RWPE2 (cell line): ENCODE data around the gene HMGN3.

ENCODE experiments used
- ATAC-seq: fragments of 200-7000 bp; cut with Tn5 transposase; 3 replicates; pipeline ENCODE4 v1.9.1; 2021; ENCODE audit warnings: low read depth
- DNase-seq: peaks from one replicate; pipeline ENCODE4 v3.0.0-alpha.2; 2020; ENCODE audit warnings: low spot score
- H3K27ac ChIP-seq: fragments of 450-650 bp; 2 replicates; pipeline ENCODE4 v1.5.1; 2017; ENCODE audit warnings: mild to moderate bottlenecking; ENCODE audit not compliant: poor library complexity, severe bottlenecking
- H3K27me3 ChIP-seq: fragments of 250-450 bp; sonication (Bioruptor Pico); 2 replicates; pipeline ENCODE4 v1.5.1; 2021; ENCODE audit warnings: mild to moderate bottlenecking, moderate library complexity; ENCODE audit not compliant: insufficient read depth, poor library complexity, severe bottlenecking
- H3K36me3 ChIP-seq: fragments of 250-450 bp; sonication (Bioruptor Pico); 2 replicates; pipeline ENCODE4 v1.5.1; 2020; ENCODE audit warnings: low read depth, mild to moderate bottlenecking, moderate library complexity
- H3K4me1 ChIP-seq: fragments of 250-450 bp; sonication (Bioruptor Pico); 2 replicates; pipeline ENCODE4 v1.5.1; 2021; ENCODE audit warnings: mild to moderate bottlenecking, moderate library complexity; ENCODE audit not compliant: insufficient read depth, poor library complexity, severe bottlenecking
- H3K4me3 ChIP-seq: fragments of 250-450 bp; sonication (Bioruptor Pico); 2 replicates; pipeline ENCODE4 v1.5.1; 2021; ENCODE audit warnings: mild to moderate bottlenecking, moderate library complexity; ENCODE audit not compliant: severe bottlenecking
- H3K9me3 ChIP-seq: fragments of 250-450 bp; sonication (Bioruptor Pico); 2 replicates; pipeline ENCODE4 v1.5.1; 2021; ENCODE audit warnings: mild to moderate bottlenecking, moderate library complexity; ENCODE audit not compliant: severe bottlenecking
- CTCF ChIP-seq: fragments of 450-650 bp; IDR thresholded peaks from one replicate; pipeline ENCODE4 v1.5.1; 2017; ENCODE audit warnings: mild to moderate bottlenecking, moderate library complexity; ENCODE audit not compliant: poor library complexity, severe bottlenecking

HMGN3 gene

GRCh38 chr6:79250559-79250958 is 16.1 kb upstream of the HMGN3 start:
- ATAC-seq, result no peak
- no peak for TF ChIP-seq CTCF
- Histone ChIP-seq H3K36me3 (no peaks in the 10 kb centered on the region), H3K27me3 (no peaks in the 10 kb centered on the region), H3K9me3 (no peaks in the 10 kb centered on the region), H3K27ac (no peak overlapping the region), H3K4me1 (no peaks in the 10 kb centered on the region), H3K4me3 (no peak overlapping the region)
- no peak for DNase-seq

GRCh38 chr6:79250107-79250514 is 15.6 kb upstream of the HMGN3 start:
- H3K27ac ChIP-seq, result no peak overlapping the region
- H3K4me3 ChIP-seq, result no peak overlapping the region
- TF ChIP-seq CTCF, result no peak
- no peak for DNase-seq
- no peaks in the 10 kb centered on the region for H3K9me3 ChIP-seq
- ATAC-seq, result no peak
- no peaks in the 10 kb centered on the region for H3K27me3 ChIP-seq
- no peaks in the 10 kb centered on the region for H3K4me1 ChIP-seq
- H3K36me3 ChIP-seq, result no peaks in the 10 kb centered on the region

- TF ChIP-seq CTCF, result no peak
- DNase-seq (no peak), ATAC-seq (no peak)
- Histone ChIP-seq H3K9me3 (no peaks in the 10 kb centered on the region), H3K27ac (no peak overlapping the region), H3K36me3 (no peaks in the 10 kb centered on the region), H3K4me3 (no peak overlapping the region), H3K27me3 (no peaks in the 10 kb centered on the region), H3K4me1 (no peaks in the 10 kb centered on the region)
Observed at GRCh38 chr6:79249136-79249535, 14.7 kb upstream of the HMGN3 start.

- H3K9me3 ChIP-seq, result no peaks in the 10 kb centered on the region
- H3K4me1 ChIP-seq, result no peaks in the 10 kb centered on the region
- H3K27me3 ChIP-seq, result no peaks in the 10 kb centered on the region
- no peaks in the 10 kb centered on the region for H3K36me3 ChIP-seq
- H3K4me3 ChIP-seq, result no peak overlapping the region
- DNase-seq (no peak), ATAC-seq (no peak)
- no peak for TF ChIP-seq CTCF
- H3K27ac ChIP-seq, result no peak overlapping the region
Observed at GRCh38 chr6:79246891-79247290, 12.4 kb upstream of the HMGN3 start.

GRCh38 chr6:79241228-79241627 is 6.7 kb upstream of the HMGN3 start:
- H3K36me3 ChIP-seq, result no peaks in the 10 kb centered on the region
- H3K27ac ChIP-seq, result no peak overlapping the region
- TF ChIP-seq CTCF, result no peak
- DNase-seq (no peak), ATAC-seq (no peak)
- H3K4me1 ChIP-seq, result no peaks in the 10 kb centered on the region
- H3K27me3 ChIP-seq, result no peaks in the 10 kb centered on the region
- no peak overlapping the region for H3K4me3 ChIP-seq
- no peaks in the 10 kb centered on the region for H3K9me3 ChIP-seq
